ENCODE measurements around the gene NPAS3. TPM values are rescaled to one million over a fixed set of nuclear protein-coding genes. Genes with fewer than 3 reads are reported as not detected.

Gene NPAS3
- total RNA-seq, 1 donor from 2014 or later, result 6.1 TPM

DNA sequence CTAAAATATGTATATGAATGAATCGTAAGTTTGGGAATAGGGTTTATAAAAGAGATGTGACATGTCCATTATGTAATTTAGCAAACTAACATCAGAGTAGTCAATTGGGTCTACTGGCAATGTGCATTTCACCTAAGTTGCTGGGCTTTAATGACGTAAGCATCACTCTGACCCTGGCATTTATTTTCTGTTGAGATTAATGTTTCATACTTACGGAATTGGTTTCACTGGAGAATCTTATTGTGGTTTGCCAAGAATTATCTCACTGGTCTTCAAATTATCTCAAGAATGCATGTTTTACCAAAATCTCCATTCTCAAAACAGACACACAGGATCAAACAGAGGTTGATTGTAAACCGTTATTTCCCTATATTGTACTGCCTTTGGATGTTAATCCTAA, 437.1 kb downstream of the NPAS3 start:
- H3K4me1 Mint-ChIP-seq (ENCODE audit: low read depth), result peaks cover 1% of the 10 kb centered on the region
- H3K36me3 Mint-ChIP-seq (ENCODE audit: insufficient read depth), result no peaks in the 10 kb centered on the region
- no peak for DNase-seq (ENCODE audit: low spot score, unreplicated experiment)
- no peak overlapping the region for H3K4me3 Mint-ChIP-seq (ENCODE audit: low read depth)
- no peaks in the 10 kb centered on the region for H3K27me3 Mint-ChIP-seq
- no peak overlapping the region for H3K27ac Mint-ChIP-seq
- H3K9me3 Mint-ChIP-seq (ENCODE audit: low read depth), result no peaks in the 10 kb centered on the region
- TF ChIP-seq, protein P1, sequence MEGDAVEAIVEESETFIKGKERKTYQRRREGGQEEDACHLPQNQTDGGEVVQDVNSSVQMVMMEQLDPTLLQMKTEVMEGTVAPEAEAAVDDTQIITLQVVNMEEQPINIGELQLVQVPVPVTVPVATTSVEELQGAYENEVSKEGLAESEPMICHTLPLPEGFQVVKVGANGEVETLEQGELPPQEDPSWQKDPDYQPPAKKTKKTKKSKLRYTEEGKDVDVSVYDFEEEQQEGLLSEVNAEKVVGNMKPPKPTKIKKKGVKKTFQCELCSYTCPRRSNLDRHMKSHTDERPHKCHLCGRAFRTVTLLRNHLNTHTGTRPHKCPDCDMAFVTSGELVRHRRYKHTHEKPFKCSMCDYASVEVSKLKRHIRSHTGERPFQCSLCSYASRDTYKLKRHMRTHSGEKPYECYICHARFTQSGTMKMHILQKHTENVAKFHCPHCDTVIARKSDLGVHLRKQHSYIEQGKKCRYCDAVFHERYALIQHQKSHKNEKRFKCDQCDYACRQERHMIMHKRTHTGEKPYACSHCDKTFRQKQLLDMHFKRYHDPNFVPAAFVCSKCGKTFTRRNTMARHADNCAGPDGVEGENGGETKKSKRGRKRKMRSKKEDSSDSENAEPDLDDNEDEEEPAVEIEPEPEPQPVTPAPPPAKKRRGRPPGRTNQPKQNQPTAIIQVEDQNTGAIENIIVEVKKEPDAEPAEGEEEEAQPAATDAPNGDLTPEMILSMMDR (IDR thresholded peaks at IDR 0.05; ENCODE audit: unreplicated experiment), result no peak

DNA sequence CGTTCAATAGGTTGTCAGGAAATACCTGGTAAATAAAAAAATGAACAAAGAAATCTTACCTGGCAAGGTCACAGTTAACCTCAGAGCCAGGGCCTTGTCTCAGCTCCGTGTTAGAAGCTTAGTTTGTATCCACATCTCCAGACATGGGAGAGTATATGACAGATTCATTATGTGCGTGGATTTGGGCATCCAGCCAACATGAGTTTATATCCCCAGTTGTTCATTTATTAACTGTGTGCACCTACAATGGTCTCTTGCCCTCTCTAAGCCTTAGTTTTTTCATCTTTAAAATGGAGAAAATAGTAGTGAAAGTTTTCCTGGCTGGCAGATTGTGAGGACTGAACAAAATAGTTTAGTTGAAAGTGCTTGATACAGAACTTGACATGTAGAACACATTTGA, 437.8 kb downstream of the NPAS3 start:
- Mint-ChIP-seq H3K4me3 (ENCODE audit: low read depth) (no peak overlapping the region), H3K27me3 (no peaks in the 10 kb centered on the region), H3K4me1 (ENCODE audit: low read depth) (peaks cover 1% of the 10 kb centered on the region), H3K27ac (no peak overlapping the region), H3K9me3 (ENCODE audit: low read depth) (no peaks in the 10 kb centered on the region), H3K36me3 (ENCODE audit: insufficient read depth) (no peaks in the 10 kb centered on the region)
- TF ChIP-seq, protein P1 (IDR thresholded peaks at IDR 0.05; ENCODE audit: unreplicated experiment), result no peak
- DNase-seq (ENCODE audit: low spot score, unreplicated experiment), result no peak

DNA sequence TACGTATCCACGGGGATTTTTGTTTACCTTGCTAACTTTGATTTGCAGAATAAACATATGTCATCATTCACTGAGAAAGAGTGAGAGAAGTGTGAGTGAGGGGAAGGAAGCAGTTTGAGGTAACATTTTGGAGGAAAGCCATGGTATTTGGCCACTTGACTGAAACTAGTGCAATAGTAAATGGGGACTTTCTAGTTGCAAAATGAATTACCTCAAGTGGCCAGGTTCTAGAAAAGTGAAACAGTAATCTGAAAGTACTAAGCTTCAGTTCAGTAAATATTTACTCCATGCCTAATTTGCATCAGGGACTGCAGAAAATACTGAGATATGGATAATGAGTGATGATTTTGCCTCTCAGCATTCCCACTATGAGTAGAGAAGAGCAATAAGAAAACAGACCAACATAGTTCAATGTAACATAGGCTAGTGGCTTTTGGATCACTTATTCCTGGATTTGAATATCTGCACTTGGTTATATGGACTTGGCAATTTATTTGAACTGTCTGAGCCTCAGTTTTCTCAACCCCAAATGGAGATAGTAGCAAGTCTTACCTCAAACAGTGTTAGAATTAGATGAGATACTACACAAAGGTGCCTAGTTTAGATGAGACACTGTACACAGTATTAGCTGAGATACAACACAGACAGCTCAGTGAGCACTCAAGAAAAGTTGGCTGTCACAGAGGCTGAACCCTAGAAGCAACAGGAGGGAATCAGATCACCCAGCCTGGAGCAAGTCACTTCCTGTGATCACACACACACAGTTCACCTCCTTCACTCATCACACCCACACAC, 439.1 kb downstream of the NPAS3 start:
- H3K9me3 Mint-ChIP-seq (ENCODE audit: low read depth), result no peaks in the 10 kb centered on the region
- H3K36me3 Mint-ChIP-seq (ENCODE audit: insufficient read depth), result no peaks in the 10 kb centered on the region
- no peak overlapping the region for H3K4me3 Mint-ChIP-seq (ENCODE audit: low read depth)
- TF ChIP-seq, protein P1 (IDR thresholded peaks at IDR 0.05; ENCODE audit: unreplicated experiment), result no peak
- H3K27ac Mint-ChIP-seq, result no peak overlapping the region
- H3K27me3 Mint-ChIP-seq, result no peaks in the 10 kb centered on the region
- peaks cover 1% of the 10 kb centered on the region for H3K4me1 Mint-ChIP-seq (ENCODE audit: low read depth)
- no peak for DNase-seq (ENCODE audit: low spot score, unreplicated experiment)

DNA sequence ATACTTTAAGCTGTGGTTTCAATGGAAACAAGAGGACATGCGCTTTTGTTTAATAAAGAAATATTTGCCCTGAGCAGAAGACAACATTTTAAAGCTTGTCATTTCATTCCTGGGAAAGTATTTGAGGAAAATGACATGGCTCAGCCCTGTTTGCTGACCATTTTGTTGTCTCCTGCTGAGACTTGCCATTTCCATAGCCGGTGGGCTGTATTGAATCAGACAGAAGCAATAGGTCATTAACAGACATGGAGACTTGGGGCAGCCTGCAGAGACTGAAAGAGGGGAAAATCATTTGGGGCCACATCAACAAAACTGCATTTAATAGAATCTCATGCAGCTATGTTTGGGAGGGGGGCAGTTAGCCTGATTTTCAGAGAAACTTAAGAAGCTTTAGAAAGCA, 443.0 kb downstream of the NPAS3 start:
- TF ChIP-seq, protein P1 (IDR thresholded peaks at IDR 0.05; ENCODE audit: unreplicated experiment), result no peak
- Mint-ChIP-seq H3K4me1 (ENCODE audit: low read depth) (peaks cover 1% of the 10 kb centered on the region), H3K27me3 (no peaks in the 10 kb centered on the region), H3K4me3 (ENCODE audit: low read depth) (no peak overlapping the region), H3K9me3 (ENCODE audit: low read depth) (no peaks in the 10 kb centered on the region), H3K27ac (no peak overlapping the region), H3K36me3 (ENCODE audit: insufficient read depth) (no peaks in the 10 kb centered on the region)
- no peak for DNase-seq (ENCODE audit: low spot score, unreplicated experiment)

DNA sequence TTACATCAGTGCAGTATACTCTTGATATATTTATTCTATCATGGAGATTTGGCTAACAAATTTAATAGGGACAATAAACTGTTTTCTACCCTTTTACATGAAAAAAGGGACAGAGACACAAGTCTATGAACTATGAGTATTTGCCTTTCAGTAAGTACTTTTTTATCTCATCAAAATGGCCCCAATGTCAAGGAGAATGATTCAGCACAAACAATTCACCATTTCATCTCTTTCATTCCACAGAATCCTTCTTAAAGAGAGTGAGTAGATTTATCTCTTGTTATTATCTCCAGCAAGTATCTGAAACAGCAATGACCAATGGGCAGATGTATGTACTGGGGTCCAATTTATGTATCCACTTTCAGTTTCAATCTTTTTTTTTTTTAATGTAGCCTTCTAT, 447.5 kb downstream of the NPAS3 start:
- Mint-ChIP-seq H3K27me3 (no peaks in the 10 kb centered on the region), H3K4me1 (ENCODE audit: low read depth) (no peaks in the 10 kb centered on the region), H3K36me3 (ENCODE audit: insufficient read depth) (no peaks in the 10 kb centered on the region), H3K27ac (no peak overlapping the region), H3K9me3 (ENCODE audit: low read depth) (no peaks in the 10 kb centered on the region), H3K4me3 (ENCODE audit: low read depth) (no peak overlapping the region)
- TF ChIP-seq, protein P1 (IDR thresholded peaks at IDR 0.05; ENCODE audit: unreplicated experiment), result no peak
- DNase-seq (ENCODE audit: low spot score, unreplicated experiment), result no peak

Measured in progenitor cell of endocrine pancreas (in vitro differentiated cells).